K562 (cell line): ENCODE measurements around the gene GGA2. TPM values are rescaled to one million over a fixed set of nuclear protein-coding genes. Genes with fewer than 3 reads are reported as not detected.
A peak's percentile ranks its signal among the peaks of the same experiment; 100 is the strongest.

ENCODE experiments used
- ARNT ChIP-seq, 2 experiments: fragments of 450-650 bp; IDR thresholded peaks; 2 replicates each; pipeline ENCODE4 v1.6.1; 2016; ENCODE audit warnings: mild to moderate bottlenecking in 1 of 2
- COPS2 ChIP-seq: fragments of 450-650 bp; conservative IDR thresholded peaks from 2 replicates; pipeline ENCODE4 v1.6.1; 2016; ENCODE audit warnings: mild to moderate bottlenecking, moderate library complexity
- E2F3 ChIP-seq: fragments of 250-450 bp; sonication (Bioruptor Pico); IDR thresholded peaks from 2 replicates; pipeline ENCODE4 v1.4.0; 2020; ENCODE audit warnings: mild to moderate bottlenecking
- E4F1 ChIP-seq: fragments of 250-450 bp; sonication (Bioruptor Pico); IDR thresholded peaks from 2 replicates; pipeline ENCODE4 v1.5.0; 2021; ENCODE audit warnings: mild to moderate bottlenecking, borderline replicate concordance
- ETS2 ChIP-seq: IDR thresholded peaks from 2 replicates; pipeline ENCODE4 v1.6.1; 2016; ENCODE audit warnings: borderline replicate concordance, missing genetic modification characterization, mild to moderate bottlenecking, moderate library complexity, missing compliant biosample characterization; ENCODE audit not compliant: poor library complexity, severe bottlenecking
- HSF4 ChIP-seq: fragments of 250-450 bp; sonication (Bioruptor Pico); IDR thresholded peaks from 2 replicates; pipeline ENCODE4 v2.1.2; 2022; ENCODE audit warnings: mild to moderate bottlenecking, moderate library complexity, borderline replicate concordance
- IRF1 ChIP-seq: sonication (generic); formaldehyde crosslinking; IDR thresholded peaks from 2 replicates; pipeline ENCODE4 v1.8.0; 2022; ENCODE audit warnings: missing genetic modification reagents, mild to moderate bottlenecking, borderline replicate concordance
- PCBP2 ChIP-seq: fragments of 200-400 bp; formaldehyde crosslinking; IDR thresholded peaks from 2 replicates; pipeline ENCODE4 v1.6.1; 2018; ENCODE audit warnings: low read length, low read depth, mild to moderate bottlenecking, moderate library complexity; ENCODE audit not compliant: poor library complexity, severe bottlenecking
- RFX1 ChIP-seq: fragments of 450-650 bp; IDR thresholded peaks from 2 replicates; pipeline ENCODE4 v1.6.1; 2016; ENCODE audit warnings: mild to moderate bottlenecking, moderate library complexity
- ZKSCAN1 ChIP-seq: fragments of 150-350 bp; IDR thresholded peaks from 2 replicates; pipeline ENCODE4 v1.6.1; 2016; ENCODE audit warnings: low read depth, low read length
- ZNF175 ChIP-seq: fragments of 200-800 bp; sonication (Bioruptor generic); IDR thresholded peaks from 2 replicates; pipeline ENCODE4 v1.6.1; 2016; ENCODE audit warnings: low read depth, mild to moderate bottlenecking, missing genetic modification characterization, missing compliant biosample characterization
- ZNF398 ChIP-seq: fragments of 250-450 bp; sonication (Bioruptor Pico); IDR thresholded peaks from 2 replicates; pipeline ENCODE4 v1.8.0; 2021; ENCODE audit warnings: moderate library complexity, mild to moderate bottlenecking, inconsistent platforms
- ZNF436 ChIP-seq: fragments of 250-450, 450-650 bp; sonication (Bioruptor Pico); formaldehyde crosslinking; IDR thresholded peaks from 2 replicates; pipeline ENCODE4 v1.7.0; 2020; ENCODE audit warnings: mild to moderate bottlenecking
- ZNF551 ChIP-seq: fragments of 250-450 bp; sonication (Bioruptor Pico); IDR thresholded peaks from 2 replicates; pipeline ENCODE4 v1.5.0; 2021; ENCODE audit warnings: mild to moderate bottlenecking, moderate library complexity
- ZNF609 ChIP-seq: sonication (generic); formaldehyde crosslinking; IDR thresholded peaks from 2 replicates; pipeline ENCODE4 v1.8.1; 2023; ENCODE audit warnings: missing genetic modification reagents, mild to moderate bottlenecking, borderline replicate concordance
- ZNF766 ChIP-seq: fragments of 200-800 bp; sonication (Bioruptor generic); conservative IDR thresholded peaks from 2 replicates; pipeline ENCODE4 v1.6.1; 2016; ENCODE audit warnings: missing genetic modification characterization, missing compliant biosample characterization
- ZNF785 ChIP-seq: fragments of 250-450 bp; sonication (Bioruptor Pico); IDR thresholded peaks from 2 replicates; pipeline ENCODE4 v1.4.0; 2020; ENCODE audit warnings: mild to moderate bottlenecking
- polyA plus RNA-seq, 8 experiments: library from polyadenylated mRNA; depleted of rRNA in 4 of 8; stranded (reverse) in 5 of 8; unstranded in 3 of 8; fragments of >200 nt; fragmentation: Nextera tagmentation in 2 of 8; fragmentation: Illumina TruSeq in 1 of 8; extraction: Ambion mirVana in 2 of 8; extraction: Trizol in 1 of 8; gene quantifications; 2 replicates each; pipeline versions ENCODE4 v1.2.1 to v1.2.3, GENCODE V29; 2011 to 2014; ENCODE audit warnings: inconsistent platforms in 1 of 8, missing spikeins in 1 of 8
- total RNA-seq, 7 experiments: library from RNA; depleted of rRNA in 6 of 7; stranded (reverse); fragments of >200 nt in 6 of 7; fragmentation: Illumina TruSeq in 2 of 7; extraction: Trizol in 2 of 7; gene quantifications; 2 replicates each; pipeline versions ENCODE4 v1.2.1 to v1.2.3, GENCODE V29; 2011 to 2021; ENCODE audit warnings: low replicate concordance in 1 of 7

GGA2 gene
- total and polyA plus RNA-seq, 9 of the 15 experiments (the other 6 are each of a cell fraction or from before 2014, with no cell fraction given) = 11.9 to 133 (median 66.3) TPM

- TF ChIP-seq HSF4 (CRISPR knock-in tag) (no peak), ZNF609 (CRISPR knock-in tag) (no peak), E2F3 (CRISPR knock-in tag) (peak; percentile 95), COPS2 (no peak), ARNT (IDR thresholded peaks at IDR 0.05) (no peak), ZKSCAN1 (no peak), ZNF436 (no peak), IRF1 (CRISPR knock-in tag) (no peak), ZNF551 (CRISPR knock-in tag) (no peak), ETS2 (no peak), ZNF398 (CRISPR knock-in tag) (no peak), RFX1 (no peak), E4F1 (no peak), PCBP2 (no peak), ZNF785 (CRISPR knock-in tag) (no peak), ZNF766 (CRISPR knock-in tag) (no peak), ZNF175 (CRISPR knock-in tag) (no peak)
Measured at GRCh38 chr16:23510164-23510914, at the start of gene GGA2 (continued).
